A549 (cell line): Measurements from ENCODE around the gene ULK1. TPM values are rescaled to one million over a fixed set of nuclear protein-coding genes. Genes with fewer than 3 reads are reported as not detected.
A peak's percentile ranks its signal among the peaks of the same experiment; 100 is the strongest.

ENCODE experiments used
- ATAC-seq, 2 experiments: fragments of 200-7000 bp in 1 of 2; fragments of >200 bp in 1 of 2; cut with Nextera tagmentation in 1 of 2; cut with Tn5 transposase in 1 of 2; 3 replicates each; pipeline versions ENCODE4 v1.8.0 to v1.9.1; 2018 to 2020; ENCODE audit warnings: mild to moderate bottlenecking in 1 of 2, moderate library complexity in 1 of 2
- CTCF ChIA-PET: fragments of 300-600 bp; sonication (Branson Sonifier 250); formaldehyde crosslinking; extraction: SDS; loops from one replicate; lab custom pipeline; 2021; ENCODE audit warnings: antibody characterized with exemption, inconsistent platforms; lab: Yijun Ruan, JAX
- POLR2A ChIA-PET: fragments of 350-600 bp; formaldehyde crosslinking; extraction: SDS; loops from one replicate; lab custom pipeline; 2021; ENCODE audit warnings: antibody characterized with exemption, inconsistent platforms; lab: Yijun Ruan, JAX
- DNase-seq, 2 experiments: peaks; one replicate each; pipeline versions ENCODE4 v3.0.0 to v3.0.0-alpha.2; 2011 to 2016; ENCODE audit warnings: low read depth in 1 of 2, low spot score in 1 of 2
- FAIRE-seq: peaks from 2 replicates; lab custom pipeline; 2011; peaks lifted over from hg19 to GRCh38; lab: Jason Lieb, UNC
- H3K27ac ChIP-seq, 2 experiments: fragments of >200 bp; sonication (Bioruptor Twin); formaldehyde crosslinking; 3 replicates each; pipeline ENCODE4 v1.5.1; 2016 to 2017
- H3K4me1 ChIP-seq: fragments of >200 bp; sonication (Bioruptor Twin); formaldehyde crosslinking; 3 replicates; pipeline ENCODE4 v1.6.1; 2016
- H3K4me2 ChIP-seq: fragments of >200 bp; sonication (Bioruptor Twin); formaldehyde crosslinking; 3 replicates; pipeline ENCODE4 v1.6.1; 2016
- H3K4me3 ChIP-seq: fragments of >200 bp; sonication (Bioruptor Twin); formaldehyde crosslinking; 3 replicates; pipeline ENCODE4 v1.5.1; 2016
- H3K9me3 ChIP-seq: fragments of >200 bp; sonication (Bioruptor Twin); formaldehyde crosslinking; 3 replicates; pipeline ENCODE4 v1.6.1; 2016
- CEBPB ChIP-seq, 2 experiments: fragments of >200 bp in 1 of 2; sonication (Bioruptor Twin) in 1 of 2; formaldehyde crosslinking in 1 of 2; IDR thresholded peaks; 2 replicates each; pipeline ENCODE4 v1.6.1; 2012 to 2016
- EHF ChIP-seq: fragments of 250-450 bp; sonication (Bioruptor Pico); IDR thresholded peaks from 2 replicates; pipeline ENCODE4 v1.5.0; 2020; ENCODE audit warnings: mild to moderate bottlenecking
- EHMT2 ChIP-seq: fragments of 200-600 bp; sonication (generic); IDR thresholded peaks from 2 replicates; pipeline ENCODE4 v1.6.1; 2016; ENCODE audit warnings: antibody characterized with exemption, low read depth, mild to moderate bottlenecking, moderate library complexity
- EP300 ChIP-seq, 2 experiments: fragments of >200 bp; sonication (Bioruptor Twin); formaldehyde crosslinking; IDR thresholded peaks; 2 replicates in 1 of 2; 3 replicates in 1 of 2; pipeline ENCODE4 v1.6.1; 2016 to 2017
- HEYL ChIP-seq: fragments of 250-450 bp; sonication (Bioruptor Pico); IDR thresholded peaks from 2 replicates; pipeline ENCODE4 v1.8.0; 2021; ENCODE audit warnings: mild to moderate bottlenecking, moderate library complexity
- HOXB5 ChIP-seq: fragments of 250-450 bp; sonication (Bioruptor Pico); IDR thresholded peaks from 2 replicates; pipeline ENCODE4 v1.5.0; 2020; ENCODE audit warnings: mild to moderate bottlenecking, moderate library complexity
- JUNB ChIP-seq: fragments of >200 bp; sonication (Bioruptor Twin); formaldehyde crosslinking; IDR thresholded peaks from 2 replicates; pipeline ENCODE4 v1.6.1; 2016
- POLR2AphosphoS2 ChIP-seq: conservative IDR thresholded peaks from 2 replicates; pipeline ENCODE4 v1.6.1; 2012; ENCODE audit warnings: low read length, improper control_type of control experiment, inconsistent platforms
- RAD21 ChIP-seq, 2 experiments: fragments of >200 bp in 1 of 2; sonication (Bioruptor Twin) in 1 of 2; formaldehyde crosslinking in 1 of 2; IDR thresholded peaks in 1 of 2; conservative IDR thresholded peaks in 1 of 2; 2 replicates in 1 of 2; 3 replicates in 1 of 2; pipeline ENCODE4 v1.6.1; 2012 to 2018; ENCODE audit warnings: inconsistent platforms in 1 of 2
- RCOR1 ChIP-seq: fragments of 150-350 bp; IDR thresholded peaks from 2 replicates; pipeline ENCODE4 v1.6.1; 2014; ENCODE audit warnings: antibody characterized with exemption, low read length, low read depth
- TP53 ChIP-seq: fragments of 250-450 bp; sonication (Bioruptor Pico); IDR thresholded peaks from 2 replicates; pipeline ENCODE4 v1.5.0; 2021; ENCODE audit warnings: mild to moderate bottlenecking, moderate library complexity
- ZFP36 ChIP-seq: fragments of 450-650 bp; IDR thresholded peaks from 2 replicates; pipeline ENCODE4 v1.6.1; 2014; ENCODE audit warnings: borderline replicate concordance; ENCODE audit not compliant: partially characterized antibody
- WGBS: methylation state at CpG from one replicate; pipeline ENCODE4 v1.1.6; 2017; ENCODE audit errors: missing lambda C conversion rate; 5-methylcytosine and 5-hydroxymethylcytosine counted together
- polyA plus RNA-seq, 4 experiments: library from polyadenylated mRNA; depleted of rRNA in 3 of 4; stranded (reverse); fragments of >200 nt; fragmentation: RNase III in 1 of 4; extraction: RNeasy Plus Mini Kit Qiagen cat#74134 plus additional on column Dnase treatment in 1 of 4; gene quantifications; 2 replicates in 3 of 4; 3 replicates in 1 of 4; pipeline ENCODE4 v1.2.3, GENCODE V29; 2011 to 2017
- TF ChIP-seq, protein P1 (sequence below): fragments of >200 bp; sonication (Bioruptor Twin); formaldehyde crosslinking; IDR thresholded peaks from 3 replicates; pipeline ENCODE4 v1.6.1; 2016
- TF ChIP-seq, protein P2 (sequence below): IDR thresholded peaks from 2 replicates; pipeline ENCODE4 v1.6.1; 2012
- TF ChIP-seq, protein P3 (sequence below): fragments of 200-600 bp; sonication (generic); IDR thresholded peaks from 2 replicates; pipeline ENCODE4 v1.6.1; 2016; ENCODE audit warnings: antibody characterized with exemption, mild to moderate bottlenecking, moderate library complexity
- TF ChIP-seq, protein P4 (sequence below): fragments of 150-350 bp; IDR thresholded peaks from 2 replicates; pipeline ENCODE4 v1.6.1; 2014; ENCODE audit warnings: low read depth, mild to moderate bottlenecking, low read length

The ULK1 gene
- polyA plus RNA-seq, 2 of the 4 experiments (the other 2 are of a cell fraction), result 15.1 to 46.2 TPM

DNA sequence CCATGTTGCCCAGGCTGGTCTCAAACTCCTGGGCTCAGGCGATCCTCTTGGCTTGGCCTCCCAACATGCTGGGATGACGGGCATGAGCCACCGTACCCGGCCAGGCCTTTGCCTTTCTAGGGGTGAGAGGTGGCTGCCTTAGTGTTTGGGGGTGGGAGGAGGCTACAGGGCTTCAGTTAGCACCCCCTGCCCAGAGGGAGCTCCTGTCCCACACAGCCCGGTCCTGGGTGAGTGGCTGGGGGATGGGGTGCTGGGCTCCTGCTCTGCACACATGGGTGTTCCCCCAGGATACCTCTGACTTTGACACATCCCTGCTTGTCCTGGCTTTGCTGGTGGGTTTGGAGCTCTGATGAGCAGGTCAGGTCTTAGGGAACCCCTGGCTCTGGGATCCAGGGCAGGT is 9.9 kb downstream of the ULK1 start:
- no peak overlapping the region for H3K4me3 ChIP-seq
- ATAC-seq (no peak), DNase-seq (no peak), FAIRE-seq (no peak)
- peak overlapping the region in 1 of 2 experiments; percentile 30; a peak in 2 of 6 replicates for H3K27ac ChIP-seq
- H3K4me2 ChIP-seq, result no peak overlapping the region
- H3K9me3 ChIP-seq, result no peaks in the 10 kb centered on the region
- ChIA-PET POLR2A (no interaction called here), CTCF (interaction anchor here (1.0 to 2.6 kb wide), 2 partner anchors 8 to 53 kb away, joined by 3 to 14 read pairs; no protein-coding TSS in a partner anchor)
- peaks cover 49% of the 10 kb centered on the region for H3K4me1 ChIP-seq
- TF ChIP-seq, protein P1, sequence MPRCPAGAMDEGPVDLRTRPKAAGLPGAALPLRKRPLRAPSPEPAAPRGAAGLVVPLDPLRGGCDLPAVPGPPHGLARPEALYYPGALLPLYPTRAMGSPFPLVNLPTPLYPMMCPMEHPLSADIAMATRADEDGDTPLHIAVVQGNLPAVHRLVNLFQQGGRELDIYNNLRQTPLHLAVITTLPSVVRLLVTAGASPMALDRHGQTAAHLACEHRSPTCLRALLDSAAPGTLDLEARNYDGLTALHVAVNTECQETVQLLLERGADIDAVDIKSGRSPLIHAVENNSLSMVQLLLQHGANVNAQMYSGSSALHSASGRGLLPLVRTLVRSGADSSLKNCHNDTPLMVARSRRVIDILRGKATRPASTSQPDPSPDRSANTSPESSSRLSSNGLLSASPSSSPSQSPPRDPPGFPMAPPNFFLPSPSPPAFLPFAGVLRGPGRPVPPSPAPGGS, result no peak
- no peak for TF ChIP-seq JUNB
- TF ChIP-seq, protein P2, sequence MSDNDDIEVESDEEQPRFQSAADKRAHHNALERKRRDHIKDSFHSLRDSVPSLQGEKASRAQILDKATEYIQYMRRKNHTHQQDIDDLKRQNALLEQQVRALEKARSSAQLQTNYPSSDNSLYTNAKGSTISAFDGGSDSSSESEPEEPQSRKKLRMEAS, result no peak
- TF ChIP-seq, protein P3, sequence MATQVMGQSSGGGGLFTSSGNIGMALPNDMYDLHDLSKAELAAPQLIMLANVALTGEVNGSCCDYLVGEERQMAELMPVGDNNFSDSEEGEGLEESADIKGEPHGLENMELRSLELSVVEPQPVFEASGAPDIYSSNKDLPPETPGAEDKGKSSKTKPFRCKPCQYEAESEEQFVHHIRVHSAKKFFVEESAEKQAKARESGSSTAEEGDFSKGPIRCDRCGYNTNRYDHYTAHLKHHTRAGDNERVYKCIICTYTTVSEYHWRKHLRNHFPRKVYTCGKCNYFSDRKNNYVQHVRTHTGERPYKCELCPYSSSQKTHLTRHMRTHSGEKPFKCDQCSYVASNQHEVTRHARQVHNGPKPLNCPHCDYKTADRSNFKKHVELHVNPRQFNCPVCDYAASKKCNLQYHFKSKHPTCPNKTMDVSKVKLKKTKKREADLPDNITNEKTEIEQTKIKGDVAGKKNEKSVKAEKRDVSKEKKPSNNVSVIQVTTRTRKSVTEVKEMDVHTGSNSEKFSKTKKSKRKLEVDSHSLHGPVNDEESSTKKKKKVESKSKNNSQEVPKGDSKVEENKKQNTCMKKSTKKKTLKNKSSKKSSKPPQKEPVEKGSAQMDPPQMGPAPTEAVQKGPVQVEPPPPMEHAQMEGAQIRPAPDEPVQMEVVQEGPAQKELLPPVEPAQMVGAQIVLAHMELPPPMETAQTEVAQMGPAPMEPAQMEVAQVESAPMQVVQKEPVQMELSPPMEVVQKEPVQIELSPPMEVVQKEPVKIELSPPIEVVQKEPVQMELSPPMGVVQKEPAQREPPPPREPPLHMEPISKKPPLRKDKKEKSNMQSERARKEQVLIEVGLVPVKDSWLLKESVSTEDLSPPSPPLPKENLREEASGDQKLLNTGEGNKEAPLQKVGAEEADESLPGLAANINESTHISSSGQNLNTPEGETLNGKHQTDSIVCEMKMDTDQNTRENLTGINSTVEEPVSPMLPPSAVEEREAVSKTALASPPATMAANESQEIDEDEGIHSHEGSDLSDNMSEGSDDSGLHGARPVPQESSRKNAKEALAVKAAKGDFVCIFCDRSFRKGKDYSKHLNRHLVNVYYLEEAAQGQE, result no peak
- TF ChIP-seq CEBPB (IDR thresholded peaks at IDR 0.05), result no peak
- TF ChIP-seq RCOR1, result no peak
- TF ChIP-seq, protein P4, sequence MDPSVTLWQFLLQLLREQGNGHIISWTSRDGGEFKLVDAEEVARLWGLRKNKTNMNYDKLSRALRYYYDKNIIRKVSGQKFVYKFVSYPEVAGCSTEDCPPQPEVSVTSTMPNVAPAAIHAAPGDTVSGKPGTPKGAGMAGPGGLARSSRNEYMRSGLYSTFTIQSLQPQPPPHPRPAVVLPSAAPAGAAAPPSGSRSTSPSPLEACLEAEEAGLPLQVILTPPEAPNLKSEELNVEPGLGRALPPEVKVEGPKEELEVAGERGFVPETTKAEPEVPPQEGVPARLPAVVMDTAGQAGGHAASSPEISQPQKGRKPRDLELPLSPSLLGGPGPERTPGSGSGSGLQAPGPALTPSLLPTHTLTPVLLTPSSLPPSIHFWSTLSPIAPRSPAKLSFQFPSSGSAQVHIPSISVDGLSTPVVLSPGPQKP, result no peak
- TF ChIP-seq POLR2AphosphoS2, result no peak
- 94% methylated on average over 4 of the region's 5 CpGs for WGBS

DNA sequence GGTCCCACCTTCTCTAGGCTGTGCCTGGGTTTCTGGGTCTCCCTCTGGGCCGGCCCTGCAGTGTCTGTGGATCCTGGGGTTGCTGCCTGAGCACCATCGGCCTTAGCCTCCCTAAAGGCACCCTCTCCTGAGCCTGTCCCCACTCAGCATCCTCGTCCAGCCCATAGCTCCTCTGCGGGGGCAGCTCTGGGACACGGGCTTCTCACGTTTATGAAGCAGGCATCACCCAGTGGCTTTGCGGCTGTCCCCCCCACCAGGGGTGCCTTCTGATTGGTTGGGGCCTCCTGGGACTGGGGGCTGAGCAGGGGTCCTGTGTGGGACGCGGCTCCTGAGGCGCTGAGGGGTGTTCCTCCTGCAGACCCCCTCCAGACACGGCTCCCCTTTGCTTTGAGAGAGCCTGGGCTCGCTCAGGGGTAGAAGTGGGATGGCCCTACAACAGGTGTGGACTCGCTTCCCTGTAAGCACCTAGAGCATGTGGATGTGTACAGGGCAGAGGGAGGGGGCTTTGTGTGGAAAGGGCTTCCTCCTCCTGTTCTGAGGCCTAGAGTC is 10.7 kb downstream of the ULK1 start:
- Histone ChIP-seq H3K4me1 (peaks cover 49% of the 10 kb centered on the region), H3K27ac (peak overlapping the region in 1 of 2 experiments; percentile 30; a peak in 1 of 6 replicates), H3K9me3 (no peaks in the 10 kb centered on the region), H3K4me3 (no peak overlapping the region), H3K4me2 (no peak overlapping the region)
- TF ChIP-seq EHMT2 (no peak), HEYL (CRISPR knock-in tag) (no peak), ZFP36 (no peak), RAD21 (conservative IDR thresholded peaks at IDR 0.05 in 1 of 2, IDR thresholded peaks at IDR 0.05 in 1 of 2) (no peak), TP53 (no peak), EP300 (IDR thresholded peaks at IDR 0.05) (no peak), EHF (CRISPR knock-in tag) (no peak), HOXB5 (CRISPR knock-in tag) (no peak)
- TF ChIP-seq, protein P2, result no peak
- TF ChIP-seq, protein P3, result no peak
- FAIRE-seq (no peak), ATAC-seq (no peak; a peak in 1 of 6 replicates), DNase-seq (no peak)
- 93% methylated on average over 13 of the region's 13 CpGs for WGBS
- ChIA-PET POLR2A (no interaction called here), CTCF (interaction anchor here (1.0 to 2.6 kb wide), 2 partner anchors 9 to 54 kb away, joined by 3 to 14 read pairs; no protein-coding TSS in a partner anchor)
